ENCODE results near the gene ACAA2. TPM values are rescaled to one million over a fixed set of nuclear protein-coding genes. Genes with fewer than 3 reads are reported as not detected.

Gene ACAA2
- polyA plus RNA-seq, 3 donors: 20.8 to 109 (median 97.6) TPM

DNA sequence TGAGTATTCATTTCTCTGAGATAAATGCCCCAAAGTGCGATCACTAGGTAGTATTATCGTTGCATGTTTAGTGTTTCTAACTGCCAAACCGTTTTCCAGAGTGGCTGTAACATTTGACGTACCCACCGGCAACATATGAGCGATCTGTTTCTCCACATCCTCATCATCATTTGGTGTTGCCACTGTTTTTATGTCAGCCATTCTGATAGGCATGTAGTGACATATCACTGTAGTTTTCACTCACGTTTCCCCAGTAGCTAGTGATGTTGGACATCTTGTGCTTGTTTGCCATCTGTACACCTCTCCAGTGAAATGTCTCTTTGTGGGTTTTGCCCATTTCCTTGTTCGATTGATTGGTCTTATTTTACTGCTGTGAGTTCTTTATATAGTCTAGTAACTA, 63.8 kb downstream of the ACAA2 start:
- Histone ChIP-seq H3K79me2 (ENCODE audit: insufficient read depth, low read length) (no peaks in the 10 kb centered on the region), H3K27ac (ENCODE audit: low read depth in 1 of 2, low read length in 2 of 2) (no peak overlapping the region), H4K20me1 (ENCODE audit: insufficient read depth, low read length) (no peaks in the 10 kb centered on the region), H3K9ac (ENCODE audit: insufficient read depth, low read length, poor library complexity, severe bottlenecking) (no peak overlapping the region), H3K36me3 (replicated peaks in 1 of 2; ENCODE audit: control insufficient read depth in 1 of 2, insufficient read depth in 2 of 2, low read length in 2 of 2) (no peaks in the 10 kb centered on the region), H3K4me1 (ENCODE audit: control insufficient read depth in 1 of 2, insufficient read depth in 2 of 2, low read length in 2 of 2) (no peaks in the 10 kb centered on the region), H3K27me3 (ENCODE audit: control insufficient read depth in 2 of 2, insufficient read depth in 2 of 2, low read length in 2 of 2) (peaks cover 0 to 6% of the 10 kb centered on the region in 2 donors), H3K4me3 (replicated peaks in 1 of 3; ENCODE audit: low read depth in 2 of 3, low read length in 3 of 3) (no peak overlapping the region), H2AFZ (ENCODE audit: insufficient read depth, low read depth, low read length, poor library complexity, severe bottlenecking) (no peak overlapping the region), H3K4me2 (replicated peaks; ENCODE audit: extremely low read depth, low read length, poor library complexity, severe bottlenecking) (no peak overlapping the region), H3K9me3 (replicated peaks in 1 of 2; ENCODE audit: control insufficient read depth in 1 of 2, insufficient read depth in 1 of 2, low read length in 2 of 2) (no peaks in the 10 kb centered on the region)
- Mint-ChIP-seq H3K4me3 (no peak overlapping the region), H3K27ac (no peak overlapping the region), H3K9me3 (peaks cover 0 to 8% (median 0%) of the 10 kb centered on the region in 7 donors), H3K27me3 (ENCODE audit: low read depth in 3 of 3) (peaks cover 4 to 14% (median 10%) of the 10 kb centered on the region in 3 donors), H3K36me3 (no peaks in the 10 kb centered on the region), H3K4me1 (no peaks in the 10 kb centered on the region)
- no peak for DNase-seq
- WGBS (ENCODE audit: insufficient coverage): 83% methylated on average over 1 of the region's 8 CpGs
- intact Hi-C loops (cut with micrococcal nuclease): no loop called here
- TF ChIP-seq, protein P1, sequence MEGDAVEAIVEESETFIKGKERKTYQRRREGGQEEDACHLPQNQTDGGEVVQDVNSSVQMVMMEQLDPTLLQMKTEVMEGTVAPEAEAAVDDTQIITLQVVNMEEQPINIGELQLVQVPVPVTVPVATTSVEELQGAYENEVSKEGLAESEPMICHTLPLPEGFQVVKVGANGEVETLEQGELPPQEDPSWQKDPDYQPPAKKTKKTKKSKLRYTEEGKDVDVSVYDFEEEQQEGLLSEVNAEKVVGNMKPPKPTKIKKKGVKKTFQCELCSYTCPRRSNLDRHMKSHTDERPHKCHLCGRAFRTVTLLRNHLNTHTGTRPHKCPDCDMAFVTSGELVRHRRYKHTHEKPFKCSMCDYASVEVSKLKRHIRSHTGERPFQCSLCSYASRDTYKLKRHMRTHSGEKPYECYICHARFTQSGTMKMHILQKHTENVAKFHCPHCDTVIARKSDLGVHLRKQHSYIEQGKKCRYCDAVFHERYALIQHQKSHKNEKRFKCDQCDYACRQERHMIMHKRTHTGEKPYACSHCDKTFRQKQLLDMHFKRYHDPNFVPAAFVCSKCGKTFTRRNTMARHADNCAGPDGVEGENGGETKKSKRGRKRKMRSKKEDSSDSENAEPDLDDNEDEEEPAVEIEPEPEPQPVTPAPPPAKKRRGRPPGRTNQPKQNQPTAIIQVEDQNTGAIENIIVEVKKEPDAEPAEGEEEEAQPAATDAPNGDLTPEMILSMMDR (IDR thresholded peaks at IDR 0.05): no peak

DNA sequence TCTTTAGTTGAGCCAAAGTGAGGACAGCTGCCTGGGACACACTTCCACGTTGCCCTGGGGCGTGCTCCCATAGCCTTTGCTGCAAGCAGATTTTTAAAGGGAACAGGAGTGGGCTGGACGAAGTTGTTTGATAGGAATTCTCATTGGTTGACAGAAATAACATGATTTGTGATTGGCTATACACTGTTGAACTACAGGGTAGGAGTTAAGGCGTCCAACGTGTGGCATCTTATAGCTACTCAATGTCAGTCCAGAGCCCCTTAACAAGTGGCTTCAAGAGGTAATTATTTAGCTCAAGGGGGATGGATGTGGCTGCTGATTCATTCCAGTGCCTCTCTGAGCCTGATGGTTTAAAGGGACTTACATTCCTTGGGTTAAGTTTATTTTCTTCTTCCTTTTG, 65.5 kb downstream of the ACAA2 start:
- peaks cover 4 to 12% (median 10%) of the 10 kb centered on the region in 3 donors for H3K27me3 Mint-ChIP-seq (ENCODE audit: low read depth in 3 of 3)
- no peak overlapping the region for H3K4me2 ChIP-seq (replicated peaks; ENCODE audit: extremely low read depth, low read length, poor library complexity, severe bottlenecking)
- WGBS (ENCODE audit: insufficient coverage): no CpG with 5 or more reads among the region's 5 CpGs

More for the DNA sequence above, 65.5 kb downstream of the ACAA2 start:
- Histone ChIP-seq H3K4me1 (ENCODE audit: control insufficient read depth in 1 of 2, insufficient read depth in 2 of 2, low read length in 2 of 2) (no peaks in the 10 kb centered on the region), H3K27me3 (ENCODE audit: control insufficient read depth in 2 of 2, insufficient read depth in 2 of 2, low read length in 2 of 2) (peaks cover 0 to 6% of the 10 kb centered on the region in 2 donors), H3K27ac (ENCODE audit: low read depth in 1 of 2, low read length in 2 of 2) (no peak overlapping the region), H3K4me3 (replicated peaks in 1 of 3; ENCODE audit: low read depth in 2 of 3, low read length in 3 of 3) (no peak overlapping the region), H3K9ac (ENCODE audit: insufficient read depth, low read length, poor library complexity, severe bottlenecking) (no peak overlapping the region), H4K20me1 (ENCODE audit: insufficient read depth, low read length) (no peaks in the 10 kb centered on the region), H3K79me2 (ENCODE audit: insufficient read depth, low read length) (no peaks in the 10 kb centered on the region), H3K36me3 (replicated peaks in 1 of 2; ENCODE audit: control insufficient read depth in 1 of 2, insufficient read depth in 2 of 2, low read length in 2 of 2) (no peaks in the 10 kb centered on the region), H2AFZ (ENCODE audit: insufficient read depth, low read depth, low read length, poor library complexity, severe bottlenecking) (no peak overlapping the region), H3K9me3 (replicated peaks in 1 of 2; ENCODE audit: control insufficient read depth in 1 of 2, insufficient read depth in 1 of 2, low read length in 2 of 2) (no peaks in the 10 kb centered on the region)
- H3K4me3 Mint-ChIP-seq: no peak overlapping the region
- H3K27ac Mint-ChIP-seq: no peak overlapping the region
- H3K9me3 Mint-ChIP-seq: peaks cover 0 to 8% (median 0%) of the 10 kb centered on the region in 7 donors
- H3K4me1 Mint-ChIP-seq: no peaks in the 10 kb centered on the region
- intact Hi-C loops (cut with micrococcal nuclease): no loop called here
- TF ChIP-seq, protein P1 (IDR thresholded peaks at IDR 0.05): no peak
- H3K36me3 Mint-ChIP-seq: no peaks in the 10 kb centered on the region
- no peak for DNase-seq
